HG03066 (cell line): ENCODE data around the gene TET3.
"Not testable (repeated sequence)": the region's sequence is repeated elsewhere in the genome, so short reads cannot be mapped to it uniquely, and the experiment has no call there.

Experiments used
- ATAC-seq: cut with Tn5 transposase; IDR thresholded peaks from one replicate; pipeline ENCODE4 v1.9.1; 2021; ENCODE audit warnings: low read depth; ENCODE audit not compliant: unreplicated experiment

TET3 gene

GRCh38 chr2:73984203-73984921 lies at the start of gene TET3:
Gene TET3, plus strand, starts transcription at chr2:73984910. Its CDS starts 1,494 bp downstream, at chr2:73986404.
- ATAC-seq: peak; percentile 26

DNA sequence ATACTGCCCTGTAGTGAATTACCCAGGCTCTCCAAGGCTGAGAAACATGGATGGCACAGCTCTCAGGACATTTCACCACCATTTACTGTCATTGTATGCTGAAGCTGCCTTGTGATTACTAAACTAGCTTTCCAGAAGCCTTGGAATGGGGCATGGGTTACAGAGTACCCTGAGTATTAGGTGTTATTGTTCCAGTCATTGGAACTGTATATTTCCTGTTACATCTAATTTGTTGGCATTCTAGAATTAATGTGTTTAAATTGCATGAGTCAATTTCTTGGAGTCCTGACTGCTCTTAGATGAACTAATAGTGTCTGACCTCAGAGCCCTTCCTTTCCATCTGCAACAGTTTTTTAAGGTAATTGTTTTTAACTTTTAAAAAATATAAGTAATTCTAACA lies 49.1 kb upstream of the TET3 start:
- ATAC-seq: no peak

DNA sequence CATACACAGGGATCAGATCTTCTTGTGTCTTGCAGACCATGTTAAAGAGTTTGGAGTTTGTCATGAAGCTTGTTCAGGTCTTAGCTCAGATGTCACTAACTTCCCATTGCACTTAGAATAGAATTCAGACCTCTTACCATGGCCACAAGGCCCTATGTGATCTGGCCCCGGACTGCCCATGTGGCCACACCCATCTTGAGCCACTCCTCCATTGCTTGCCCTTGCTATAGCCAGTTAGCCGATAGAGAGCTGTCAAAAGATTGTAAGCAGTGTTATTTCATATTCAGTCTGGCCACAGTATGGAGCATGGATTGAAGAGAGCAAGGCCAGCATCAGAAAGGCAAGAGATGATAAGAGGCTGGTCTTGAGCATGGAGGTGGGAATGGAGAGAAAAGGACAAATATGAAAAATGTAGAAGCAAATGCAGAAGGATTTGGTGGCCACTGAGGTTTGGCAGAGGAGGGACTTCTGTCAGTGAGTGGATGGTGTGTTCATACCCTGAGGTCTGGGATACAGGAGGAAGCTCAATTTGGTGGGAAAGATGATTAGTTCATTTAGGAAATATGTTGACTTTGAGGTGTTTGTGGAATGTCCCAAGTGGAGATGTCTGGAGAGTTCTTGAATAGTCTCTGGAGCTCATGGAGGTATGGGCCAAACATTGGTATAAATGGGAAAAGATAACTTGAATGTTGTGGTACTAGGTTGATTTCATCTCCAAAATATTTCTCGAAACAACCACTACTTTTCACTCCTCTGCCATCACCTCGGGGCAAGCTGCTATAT lies 47.4 kb upstream of the TET3 start:
- ATAC-seq: no peak

DNA sequence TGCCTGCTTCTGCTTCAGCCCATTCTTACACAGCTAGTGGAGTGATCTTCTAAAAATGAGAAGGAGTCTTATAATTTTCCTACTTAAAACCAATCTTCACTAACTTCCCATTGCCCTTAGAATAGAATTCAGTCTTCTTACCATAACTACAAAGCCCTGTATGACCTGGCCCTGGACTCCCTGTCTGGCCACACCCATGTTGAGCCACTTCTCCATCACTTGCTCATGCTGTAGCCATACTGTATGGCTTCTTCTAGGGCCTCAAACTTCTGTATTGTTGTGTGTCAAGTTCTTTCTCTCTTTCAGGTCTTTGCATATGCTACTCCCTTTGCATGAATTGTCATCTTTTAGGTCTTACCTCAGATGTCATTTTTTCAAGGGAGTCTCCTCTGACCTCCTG lies 46.8 kb upstream of the TET3 start:
- no peak for ATAC-seq

DNA sequence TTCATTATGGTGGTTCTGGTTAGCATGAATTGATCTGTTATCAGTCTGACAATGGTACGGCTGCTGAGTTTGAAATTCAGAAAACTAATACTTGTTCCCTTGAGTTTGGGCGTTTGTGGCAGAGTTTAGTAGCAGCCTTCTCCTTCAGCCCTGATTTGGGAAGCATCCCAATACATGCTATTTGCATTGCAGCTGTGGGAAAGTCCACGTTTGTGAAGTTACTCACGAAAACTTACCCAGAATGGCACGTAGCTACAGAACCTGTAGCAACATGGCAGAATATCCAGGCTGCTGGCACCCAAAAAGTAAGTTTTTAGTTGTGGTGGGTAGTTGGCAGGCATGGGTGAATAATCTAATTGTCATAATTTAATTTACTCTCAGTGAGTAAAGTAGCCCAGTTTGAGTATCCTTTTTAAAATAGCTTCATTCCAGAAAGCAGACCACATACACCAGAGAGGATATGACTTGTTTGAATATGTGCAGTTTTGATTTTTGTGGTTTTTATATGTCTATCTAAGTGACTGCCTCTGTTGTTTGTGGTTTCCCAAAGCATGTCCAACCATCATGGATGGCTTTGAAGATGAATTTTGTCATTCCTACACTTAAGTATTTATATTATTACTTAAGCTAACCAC lies 45.9 kb upstream of the TET3 start:
- ATAC-seq: no peak

DNA sequence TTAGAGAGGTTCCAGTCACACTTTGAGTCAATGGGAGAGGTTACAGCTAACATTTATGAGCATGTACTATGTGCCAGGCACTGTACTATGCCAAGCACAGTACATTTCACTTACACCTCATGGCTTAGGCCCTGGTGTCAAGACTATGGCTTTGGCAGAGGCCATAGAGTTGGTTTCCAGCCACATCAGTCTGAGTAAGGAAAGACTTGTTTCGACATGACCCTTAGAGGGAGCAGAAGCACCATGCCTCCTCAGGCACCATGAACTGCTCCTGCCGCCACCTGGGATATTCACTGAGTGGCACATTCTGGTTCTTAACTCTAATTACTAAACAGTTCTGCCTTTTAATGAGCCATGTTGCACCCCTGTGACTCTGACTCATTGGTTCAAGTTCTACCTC lies 45.3 kb upstream of the TET3 start:
- no peak for ATAC-seq

DNA sequence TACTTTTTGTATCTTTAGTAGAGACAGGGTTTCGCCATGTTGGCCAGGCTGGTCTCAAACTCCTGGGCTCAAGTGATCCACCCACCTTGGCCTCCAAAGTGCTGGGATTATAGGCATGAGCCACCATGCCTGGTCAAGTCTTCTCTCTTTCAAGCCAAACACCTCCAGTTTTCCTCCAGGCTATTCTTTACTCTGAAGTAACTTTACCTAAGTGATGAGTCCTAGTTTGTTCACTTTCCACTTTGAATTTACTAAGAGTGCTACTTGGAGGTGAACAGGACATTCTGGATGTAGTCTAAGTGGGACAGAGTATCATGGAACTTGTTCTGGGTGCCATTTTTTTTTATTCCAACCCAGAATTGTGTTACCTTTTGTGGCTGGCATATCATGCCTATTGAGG lies 44.6 kb upstream of the TET3 start:
- not testable (repeated sequence) for ATAC-seq

DNA sequence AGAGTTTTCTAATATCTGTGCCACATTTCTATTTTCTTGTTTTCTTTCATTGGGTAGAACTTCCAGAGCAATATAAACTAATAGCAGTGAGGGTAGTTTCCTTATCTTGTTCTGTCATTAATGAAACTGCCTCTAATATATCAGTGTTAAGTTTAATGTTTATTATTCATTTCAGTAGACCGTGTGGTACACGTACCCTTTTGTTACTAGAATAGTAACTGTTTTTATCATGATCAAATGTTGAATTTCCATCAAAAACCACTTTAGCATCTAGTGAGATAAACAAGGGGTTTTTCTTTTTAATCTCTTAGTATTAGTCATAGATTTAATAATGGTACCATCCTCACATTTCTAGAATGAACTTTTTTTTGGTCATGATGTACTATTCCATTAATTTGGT lies 42.0 kb upstream of the TET3 start:
- ATAC-seq: no peak

DNA sequence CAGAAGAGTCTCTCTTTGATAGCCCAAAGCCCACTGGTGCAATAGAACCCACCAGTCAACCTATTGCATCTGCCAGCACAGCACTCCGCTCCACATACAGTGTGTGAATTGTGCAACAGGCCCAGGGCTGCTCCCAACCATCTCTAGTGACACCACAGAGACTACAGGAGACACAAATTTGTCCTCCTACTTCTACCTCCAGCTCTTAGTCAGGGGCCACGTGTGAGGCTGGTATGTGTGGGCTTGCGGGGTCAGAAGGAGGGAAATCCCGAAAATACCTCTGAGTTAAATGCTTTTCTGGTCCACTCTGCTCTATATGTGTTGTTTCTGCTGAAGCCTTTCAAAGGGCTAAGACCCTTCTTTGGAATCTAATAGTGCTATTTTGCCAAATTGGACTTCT lies 40.0 kb upstream of the TET3 start:
- ATAC-seq: no peak

DNA sequence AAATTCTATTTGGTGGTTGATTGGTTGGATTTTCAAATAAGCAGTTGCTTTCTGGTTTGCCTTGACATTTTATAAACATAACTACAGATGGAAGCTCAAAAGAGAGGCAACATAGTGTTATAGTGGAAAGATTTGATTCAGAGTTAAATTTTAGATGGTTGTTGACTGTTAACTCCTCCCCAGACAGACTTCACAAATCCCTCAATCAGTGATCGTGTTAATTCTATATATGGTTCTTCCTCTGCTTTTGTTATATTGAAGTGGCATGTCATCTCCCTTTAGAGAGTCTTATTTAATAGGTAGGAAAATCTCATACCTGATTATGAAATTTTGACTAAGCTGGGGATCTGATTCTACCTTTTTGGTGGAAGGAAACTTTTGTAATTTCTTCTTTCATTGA lies 38.5 kb upstream of the TET3 start:
- no peak for ATAC-seq

- ATAC-seq: no peak
Observed at GRCh38 chr2:73946666-73947065, 38.0 kb upstream of the TET3 start.

GRCh38 chr2:73947412-73948018 lies 37.2 kb upstream of the TET3 start:
- ATAC-seq: no peak

DNA sequence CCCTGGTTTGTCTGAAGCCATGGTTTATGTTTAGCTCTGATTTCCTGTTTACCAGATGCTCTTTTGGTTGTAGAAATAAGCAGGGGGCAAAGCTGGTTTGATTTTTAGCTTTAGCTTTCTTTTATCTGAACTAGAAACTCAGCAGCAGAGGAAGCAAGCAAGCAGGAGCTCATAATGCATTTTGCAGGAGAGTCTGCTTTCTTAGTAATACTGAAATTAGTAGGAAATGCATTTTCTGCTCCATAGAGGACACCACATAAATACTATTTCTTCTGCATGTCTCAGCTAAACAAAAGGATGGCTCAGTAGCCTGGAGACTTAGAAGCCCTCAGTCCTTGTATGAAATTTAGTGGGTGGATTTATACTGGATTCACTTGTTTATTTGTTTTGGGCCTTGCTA lies 34.9 kb upstream of the TET3 start:
- no peak for ATAC-seq

- ATAC-seq: no peak
Observed at GRCh38 chr2:73952499-73953446, 31.9 kb upstream of the TET3 start.

DNA sequence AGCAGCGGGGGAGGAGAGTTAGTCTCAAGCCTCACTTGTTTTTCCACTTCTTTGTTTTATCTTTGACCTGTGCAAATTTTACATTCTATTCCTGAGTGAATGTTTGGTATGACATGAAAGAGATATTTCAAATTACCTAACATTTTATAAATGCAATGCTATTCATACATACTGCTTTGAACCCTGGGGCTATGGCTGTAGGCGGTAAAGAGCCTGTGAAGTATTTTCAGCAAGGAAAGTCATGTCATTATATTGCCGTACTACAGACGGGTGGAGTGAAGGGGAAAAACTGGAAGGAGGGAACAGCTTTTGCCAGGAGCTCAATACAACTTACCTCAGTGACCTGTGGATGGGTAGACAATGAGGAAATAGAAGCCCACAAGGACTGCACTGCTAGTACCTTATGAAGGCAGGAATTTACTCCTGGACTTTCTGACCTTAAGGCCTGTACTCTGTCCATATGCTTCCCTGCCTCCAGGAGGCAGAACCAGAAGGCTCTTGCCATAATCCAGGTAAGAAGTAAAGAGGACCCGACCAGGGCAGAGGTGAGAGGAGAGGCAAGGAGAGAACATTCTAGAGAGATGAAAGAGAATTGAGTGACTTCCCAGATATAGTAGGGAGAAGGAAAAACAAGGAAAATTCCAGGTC lies 28.4 kb upstream of the TET3 start:
- no peak for ATAC-seq

DNA sequence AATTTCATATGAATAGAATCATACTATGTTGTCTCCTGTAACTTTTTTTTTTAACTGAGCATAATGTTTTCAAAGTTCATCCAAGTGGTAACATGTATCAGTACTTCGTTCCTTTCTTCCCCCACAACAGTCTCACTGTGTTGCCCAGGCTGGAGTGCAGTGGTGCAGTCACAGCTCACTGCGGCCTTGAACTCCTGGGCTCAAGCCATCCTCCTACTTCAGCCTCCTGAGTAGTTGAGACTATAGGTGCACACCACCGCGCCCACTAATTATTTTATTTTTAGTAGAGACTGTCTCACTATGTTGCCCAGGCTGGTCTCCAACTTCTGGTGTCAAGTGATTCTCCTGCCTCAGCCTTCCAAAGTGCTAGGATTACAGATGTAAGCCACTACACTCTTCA lies 23.4 kb upstream of the TET3 start:
- no peak for ATAC-seq

DNA sequence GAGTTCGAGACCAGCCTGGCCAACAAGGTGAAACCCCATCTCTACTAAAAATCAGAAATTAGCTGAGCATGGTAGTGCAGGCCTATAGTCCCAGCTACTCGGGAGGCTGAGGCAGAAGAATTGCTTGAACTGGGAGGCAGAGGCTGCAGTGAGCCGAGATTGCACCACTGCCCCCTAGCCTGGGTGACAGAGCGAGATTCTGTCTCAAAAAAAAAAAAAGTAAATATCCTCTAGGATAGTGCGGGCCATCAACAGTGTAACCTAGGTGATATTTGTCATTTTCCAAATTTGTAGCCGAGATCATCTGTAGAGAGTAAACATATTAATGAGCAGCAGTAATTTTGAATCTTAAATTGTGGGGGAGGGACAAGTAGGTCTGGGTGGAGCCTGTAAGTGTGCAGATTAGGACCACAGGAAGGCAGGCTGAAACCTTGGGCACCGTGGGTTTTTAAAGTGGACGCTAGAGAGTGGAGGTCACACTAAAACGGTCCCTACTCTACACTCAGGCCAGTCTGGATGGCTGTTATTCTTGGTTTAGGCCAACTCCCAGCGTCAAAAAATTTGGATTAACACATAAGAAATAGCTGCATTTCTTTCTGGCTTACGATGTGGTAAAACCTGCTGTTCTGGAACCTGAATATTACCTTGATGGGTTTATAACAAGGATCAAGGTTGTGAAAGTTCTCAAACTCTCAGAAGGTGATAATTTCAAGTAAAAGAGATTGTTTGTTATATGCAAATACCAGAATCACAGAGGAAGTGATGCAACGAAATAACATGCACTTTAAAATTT lies 22.7 kb upstream of the TET3 start:
- ATAC-seq: no peak

GRCh38 chr2:73962798-73963197 lies 21.9 kb upstream of the TET3 start:
- no peak for ATAC-seq
